Measurements from ENCODE around the gene FBF1.
"Not testable (repeated sequence)": the region's sequence is repeated elsewhere in the genome, so short reads cannot be mapped to it uniquely, and the experiment has no call there.

Gene FBF1, protein sequence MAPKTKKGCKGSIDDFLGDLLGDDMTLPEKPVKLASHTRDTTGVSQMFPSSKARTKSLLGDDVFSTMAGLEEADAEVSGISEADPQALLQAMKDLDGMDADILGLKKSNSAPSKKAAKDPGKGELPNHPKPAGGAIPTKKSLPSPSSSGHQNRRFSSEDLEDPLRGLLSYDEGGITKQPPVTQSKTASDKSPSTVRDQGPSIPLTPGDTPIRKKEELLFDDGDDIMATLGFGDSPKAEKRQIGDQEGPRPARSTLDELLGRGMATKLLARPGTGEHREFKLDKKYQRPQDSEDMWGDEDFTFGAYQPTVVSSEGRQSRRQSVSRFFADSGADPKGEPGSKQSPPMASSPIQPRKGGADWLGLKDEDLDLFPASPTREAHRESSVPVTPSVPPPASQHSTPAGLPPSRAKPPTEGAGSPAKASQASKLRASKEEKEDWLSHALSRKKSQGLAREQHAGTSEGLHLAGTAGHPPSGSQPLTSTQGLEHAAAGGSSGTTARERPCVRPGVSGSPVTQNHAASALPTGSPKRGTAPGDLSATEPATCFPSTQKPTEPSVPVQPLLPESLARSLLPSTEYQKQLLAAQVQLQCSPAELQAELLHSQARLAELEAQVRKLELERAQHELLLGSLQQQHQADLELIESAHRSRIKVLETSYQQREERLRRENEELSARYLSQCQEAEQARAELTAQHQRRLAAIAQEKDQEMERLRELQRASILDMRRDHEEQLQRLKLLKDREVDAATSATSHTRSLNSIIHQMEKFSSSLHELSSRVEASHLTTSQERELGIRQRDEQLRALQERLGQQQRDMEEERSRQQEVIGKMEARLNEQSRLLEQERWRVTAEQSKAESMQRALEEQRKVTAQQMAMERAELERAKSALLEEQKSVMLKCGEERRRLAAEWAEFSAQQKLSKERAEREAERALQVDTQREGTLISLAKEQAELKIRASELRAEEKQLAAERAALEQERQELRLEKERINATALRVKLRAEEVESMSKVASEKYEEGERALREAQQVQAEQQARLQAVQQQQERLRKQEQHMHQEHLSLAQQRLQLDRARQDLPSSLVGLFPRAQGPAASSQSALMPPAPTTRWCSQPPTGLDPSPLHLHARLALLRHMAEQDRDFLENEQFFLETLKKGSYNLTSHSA

DNA sequence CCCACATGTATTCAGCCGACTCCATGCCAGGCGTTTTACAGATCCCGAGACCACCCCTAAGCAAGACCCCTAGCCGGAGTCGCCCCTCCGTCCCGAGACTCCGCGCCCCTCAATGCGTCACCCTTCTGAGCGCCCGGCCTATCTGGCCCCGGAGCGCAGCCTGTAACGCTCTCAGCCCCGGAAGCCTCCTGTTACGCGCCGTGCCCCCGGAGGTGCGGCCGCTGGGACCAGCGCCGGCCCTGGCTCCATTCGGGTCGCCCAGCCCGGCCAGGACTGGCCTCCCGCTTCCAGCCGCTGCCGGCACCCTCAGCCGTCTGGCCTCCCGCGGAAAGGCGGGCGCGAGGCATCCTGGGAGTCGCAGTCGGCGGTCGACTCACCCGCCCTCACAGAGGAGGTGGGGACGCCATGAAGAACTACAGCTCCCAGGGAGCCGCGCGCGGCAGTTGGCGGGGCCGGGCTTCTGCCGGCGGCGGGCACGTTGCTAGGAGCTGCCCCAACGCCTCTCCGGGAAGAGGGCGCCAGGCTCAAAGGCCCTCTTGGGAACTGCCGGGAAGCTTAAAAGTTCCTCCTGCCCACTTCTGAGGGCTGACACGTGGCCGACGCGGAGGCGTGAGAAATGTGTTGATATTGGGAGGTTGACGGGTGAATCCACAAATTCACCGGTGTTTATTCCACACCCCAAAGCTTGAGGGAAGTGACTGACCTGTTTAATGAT, at the start of gene FBF1:
TSS of gene FBF1 (minus strand) at position 316 of the 715 bp plus-strand sequence. CDS start 2,893 bp downstream, outside the sequence.
- peak; percentile 81 to 88 for DNase-seq

DNA sequence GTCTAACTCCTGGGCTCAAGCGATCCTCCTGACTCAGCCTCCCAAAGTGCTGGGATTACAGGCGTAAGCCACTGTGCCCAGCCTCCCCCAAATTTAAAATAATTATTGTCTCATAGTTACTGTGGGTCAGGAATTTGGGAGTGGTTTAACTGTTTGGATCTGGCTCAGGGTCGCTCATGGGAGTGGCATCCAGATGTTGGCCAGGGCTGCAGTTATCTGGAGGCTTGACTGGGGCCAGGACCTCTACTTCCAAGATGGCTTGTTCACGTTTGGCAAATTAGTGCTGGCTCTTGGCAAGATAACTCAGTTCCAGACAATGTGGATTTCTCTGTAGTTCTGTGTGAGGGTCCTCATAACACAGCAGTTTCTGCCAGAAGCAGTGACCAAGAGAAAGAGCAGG, 46.2 kb upstream of the FBF1 start:
- DNase-seq = no peak

DNA sequence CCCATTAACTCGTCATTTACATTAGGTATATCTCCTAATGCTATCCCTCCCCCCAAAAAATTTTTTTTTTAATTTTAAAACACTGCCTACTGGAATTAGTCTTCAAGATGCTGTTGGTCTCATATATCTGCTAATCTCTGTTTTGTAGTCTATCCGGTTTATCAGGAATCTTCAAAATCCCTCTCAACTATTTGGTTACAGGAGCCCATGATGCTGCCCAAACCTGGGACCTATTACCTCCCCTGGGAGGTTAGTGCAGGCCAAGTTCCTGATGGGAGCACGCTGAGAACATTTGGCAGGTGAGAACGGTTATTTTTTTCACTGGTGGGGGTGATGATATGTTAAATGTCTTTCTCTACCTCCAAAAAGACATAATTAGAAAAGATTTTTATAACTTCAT, 45.1 kb upstream of the FBF1 start:
- DNase-seq = no peak

DNA sequence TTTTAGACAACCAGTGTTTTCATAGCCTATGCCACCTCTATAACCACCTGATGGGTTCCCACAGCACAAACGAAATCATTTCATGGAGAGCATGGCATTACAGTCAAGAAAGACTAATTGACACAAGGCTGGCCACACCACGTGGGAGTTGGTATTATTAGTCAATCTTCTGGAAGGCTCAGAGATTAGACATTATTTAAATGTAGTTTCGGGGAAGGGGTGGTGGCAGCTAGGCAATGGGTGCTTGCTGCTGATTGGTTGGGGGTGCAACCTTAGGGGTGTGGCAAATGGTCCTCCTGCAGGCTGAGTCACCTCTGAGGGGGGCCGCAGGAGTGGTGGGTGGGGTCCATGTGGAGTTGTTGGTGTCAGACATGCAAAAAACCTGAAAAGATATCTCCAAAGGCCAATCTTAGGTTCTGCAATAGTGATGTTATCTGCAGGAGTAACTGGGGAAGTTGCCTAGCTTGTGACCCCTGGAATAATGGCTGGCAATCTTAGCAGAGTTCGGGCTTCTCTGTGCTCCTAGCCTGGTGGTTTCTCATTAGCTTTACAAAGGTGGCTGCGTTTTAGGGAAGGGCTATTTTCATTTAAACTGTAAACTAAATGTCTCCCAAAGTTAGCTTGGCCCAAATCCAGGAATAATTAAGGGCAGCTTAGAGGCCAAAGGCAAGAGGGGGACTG, 42.8 kb upstream of the FBF1 start:
- no peak for DNase-seq

DNA sequence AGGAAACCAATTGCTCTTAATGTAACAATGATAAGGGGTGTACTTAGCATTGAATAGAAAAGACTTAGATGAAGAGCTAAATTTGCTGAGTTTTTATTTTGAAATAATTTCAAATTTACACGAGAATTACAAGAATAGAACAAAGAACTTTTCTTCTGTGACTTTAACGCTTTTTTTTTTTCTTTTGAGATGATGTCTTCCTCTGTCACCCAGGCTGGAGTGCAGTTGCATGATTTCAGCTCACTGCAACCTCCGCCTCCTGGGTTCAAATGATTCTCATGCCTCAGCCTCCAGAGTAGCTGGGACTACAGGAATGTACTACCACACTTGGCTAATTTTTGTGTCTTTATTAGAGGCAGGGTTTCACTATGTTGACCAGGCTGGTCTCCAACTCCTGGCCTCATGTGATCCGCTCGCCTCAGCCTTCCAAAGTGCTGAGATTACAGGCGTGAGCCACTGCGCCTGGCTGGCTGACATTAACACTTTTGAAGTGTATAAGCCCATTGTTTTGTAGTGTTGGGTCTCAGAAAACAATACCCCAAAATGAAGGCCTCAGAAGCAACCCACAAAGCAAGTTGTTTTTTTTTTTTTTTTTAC, 40.3 kb upstream of the FBF1 start:
- DNase-seq = no peak

DNA sequence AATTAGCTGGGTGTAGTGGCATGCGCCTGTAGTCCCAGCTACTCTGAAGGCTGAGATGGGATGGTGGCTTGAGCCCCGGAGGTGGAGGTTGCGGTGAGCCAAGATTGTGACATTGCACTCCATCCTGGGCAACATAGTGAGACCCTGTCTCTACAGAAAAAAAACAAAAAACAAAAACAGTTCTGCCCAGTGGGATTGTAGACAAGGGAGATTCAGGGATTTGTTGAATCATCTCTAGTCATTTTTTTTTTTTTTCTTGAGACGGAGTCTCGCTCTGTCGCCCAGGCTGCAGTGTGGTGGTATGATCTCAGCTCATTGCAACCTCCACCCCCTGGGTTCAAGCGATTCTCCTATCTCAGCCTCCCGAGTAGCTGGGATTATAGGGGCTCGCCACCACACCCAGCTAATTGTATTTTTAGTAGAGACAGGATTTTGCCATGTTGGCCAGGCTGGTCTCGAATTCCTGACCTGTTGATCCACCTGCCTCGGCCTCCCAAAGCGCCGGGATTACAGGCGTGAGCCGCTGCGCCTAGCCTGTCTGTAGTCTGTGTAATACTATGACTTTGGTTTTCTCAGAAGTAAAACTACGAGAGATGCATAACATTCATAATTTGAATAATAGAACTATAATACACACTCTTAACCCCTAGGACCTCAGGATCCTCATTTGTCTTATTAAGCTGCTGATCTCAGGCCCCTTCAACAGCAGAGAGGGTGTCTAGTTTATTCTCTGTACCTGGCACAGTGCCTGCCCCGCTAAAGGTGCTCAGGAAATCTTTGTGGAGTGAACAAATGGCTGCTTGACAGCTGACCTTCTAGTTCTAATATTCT, 39.6 kb upstream of the FBF1 start:
- no peak for DNase-seq

DNA sequence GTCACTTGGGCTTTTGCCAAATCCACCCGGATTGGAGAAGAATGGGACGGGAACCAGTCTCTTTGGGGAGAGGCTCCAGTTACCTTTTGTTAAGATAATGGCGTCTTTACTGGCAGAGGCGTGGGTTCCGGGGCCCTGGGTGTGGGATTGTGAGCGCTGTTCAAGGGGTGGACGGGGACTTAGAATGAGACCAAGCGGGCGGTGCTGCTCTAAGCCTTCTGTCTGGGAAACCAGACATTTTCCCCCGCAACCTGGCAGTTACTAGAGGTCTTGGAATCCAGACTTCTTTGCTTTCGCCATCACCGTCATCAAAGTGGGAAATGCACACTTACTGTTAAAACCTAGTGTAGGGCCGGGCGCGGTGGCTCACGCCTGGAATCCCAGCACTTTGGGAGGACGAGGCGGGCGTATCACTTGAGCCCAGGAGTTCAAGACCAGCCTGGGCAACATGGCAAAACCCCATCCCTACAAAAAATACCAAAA, 38.9 kb upstream of the FBF1 start:
- DNase-seq = no peak

DNA sequence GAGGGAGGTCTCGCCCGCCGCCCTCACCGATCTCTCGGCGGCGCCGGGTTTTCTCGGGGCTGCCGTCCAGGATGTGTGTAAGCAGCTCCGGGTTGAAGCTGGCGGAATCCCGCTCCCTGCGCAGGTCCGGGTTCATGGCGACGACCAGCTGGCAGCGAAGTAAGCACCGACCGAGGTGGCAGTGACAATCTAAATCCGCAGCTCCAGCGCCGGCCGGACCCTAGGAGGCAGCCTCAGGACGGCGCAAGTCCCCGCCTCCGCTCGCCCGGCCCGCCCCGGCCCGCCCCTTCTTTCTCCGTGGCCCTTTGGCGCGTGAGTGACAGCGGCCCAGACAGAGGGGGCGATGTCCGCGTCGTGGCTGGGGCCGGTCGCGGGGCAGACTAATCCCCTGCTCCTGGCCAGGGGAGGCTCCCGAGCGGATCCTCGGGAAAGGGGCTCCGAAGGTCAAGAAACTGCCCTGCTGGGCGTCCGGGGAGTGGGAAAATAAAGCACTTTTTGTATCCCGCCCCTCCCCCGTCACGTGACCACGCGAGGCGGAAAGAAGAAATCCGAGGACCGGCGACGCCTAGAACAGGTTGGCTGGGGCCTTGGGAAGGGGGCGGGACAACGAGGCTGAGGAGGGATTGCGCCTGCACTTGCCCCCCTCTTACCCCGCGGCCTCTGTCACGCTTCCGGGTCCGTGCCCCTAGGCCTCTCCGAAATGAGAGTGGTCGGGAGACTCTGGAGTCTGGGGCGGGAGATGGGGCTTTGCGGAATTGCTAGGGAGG, 38.3 kb upstream of the FBF1 start, which contains the start of the genes ACOX1 and TEN1:
TSS of gene ACOX1 (minus strand) at position 229 of the 767 bp plus-strand sequence. CDS start at position 136, 93 bp downstream.
TSS of gene TEN1 (plus strand) at position 303 of the 767 bp plus-strand sequence. CDS start 6,953 bp downstream, outside the sequence.
- DNase-seq = peak; percentile 94 to 96

DNA sequence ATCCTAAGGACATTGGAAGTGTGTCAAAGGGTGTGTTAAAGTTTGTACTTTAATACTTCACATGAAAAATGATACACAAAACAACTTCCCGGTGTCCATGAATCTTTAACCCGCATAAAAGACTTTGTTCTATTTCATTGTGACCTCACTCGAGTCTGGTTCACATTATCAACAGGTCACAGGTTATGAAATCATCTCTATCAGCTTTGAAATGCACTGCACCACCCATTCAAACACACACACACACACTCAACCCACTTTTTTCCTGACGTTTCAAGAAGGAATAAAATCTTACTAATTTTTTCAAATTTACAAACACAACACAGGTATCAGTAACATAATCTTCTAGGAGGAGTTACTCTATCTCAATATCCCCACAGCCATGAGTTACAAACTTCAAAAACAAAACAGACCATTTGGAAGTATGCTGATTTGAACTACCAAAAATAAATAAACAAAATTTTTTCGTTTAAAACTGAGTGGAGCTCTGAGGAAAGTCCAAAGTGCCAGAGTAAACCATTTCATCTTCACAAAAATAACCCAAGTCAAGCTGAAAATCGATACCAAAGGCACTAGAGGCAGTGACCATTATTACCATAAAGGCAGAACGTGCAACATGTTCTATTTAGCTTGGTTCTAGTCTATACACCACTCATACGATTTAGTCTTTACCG, 35.5 kb upstream of the FBF1 start:
- no peak for DNase-seq

DNA sequence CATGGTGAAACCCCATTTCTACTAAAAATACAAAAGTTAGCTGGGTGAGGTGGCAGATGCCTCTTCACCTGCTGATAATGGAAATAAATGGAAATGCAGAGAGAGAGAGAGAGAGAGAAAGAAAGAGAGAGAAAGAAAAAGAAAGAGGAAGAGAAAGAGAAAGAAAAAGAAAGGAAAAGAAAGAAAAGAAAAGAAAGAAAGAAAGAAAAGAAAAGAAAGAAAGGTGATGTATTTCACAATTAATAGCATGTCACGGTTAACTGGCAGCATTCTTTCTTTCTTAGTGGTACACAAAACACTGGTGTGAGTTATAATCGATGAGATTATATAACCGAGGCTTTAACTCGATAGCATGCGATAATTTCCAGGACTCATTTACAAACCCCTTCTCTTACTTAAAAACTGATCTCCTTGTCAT, 34.9 kb upstream of the FBF1 start:
- DNase-seq = no peak

DNA sequence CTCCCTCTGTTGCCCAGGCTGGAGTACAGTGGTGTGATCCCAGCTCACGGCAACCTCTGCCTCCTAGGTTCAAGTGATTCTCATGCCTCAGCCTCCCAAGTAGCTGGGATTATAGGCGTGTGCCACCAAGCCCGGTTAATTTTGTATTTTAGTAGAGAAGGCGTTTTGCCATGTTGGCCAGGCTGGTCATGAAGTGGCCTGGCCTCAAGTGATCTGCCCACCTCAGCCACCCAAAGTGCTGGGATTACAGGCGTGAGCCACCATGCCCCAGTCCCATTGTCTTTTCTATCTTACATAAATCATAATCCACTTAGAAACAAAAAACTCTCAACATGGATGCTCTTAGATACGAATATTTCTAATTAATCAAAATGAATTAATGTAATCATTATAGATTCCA, 34.3 kb upstream of the FBF1 start:
- DNase-seq = not testable (repeated sequence)

DNA sequence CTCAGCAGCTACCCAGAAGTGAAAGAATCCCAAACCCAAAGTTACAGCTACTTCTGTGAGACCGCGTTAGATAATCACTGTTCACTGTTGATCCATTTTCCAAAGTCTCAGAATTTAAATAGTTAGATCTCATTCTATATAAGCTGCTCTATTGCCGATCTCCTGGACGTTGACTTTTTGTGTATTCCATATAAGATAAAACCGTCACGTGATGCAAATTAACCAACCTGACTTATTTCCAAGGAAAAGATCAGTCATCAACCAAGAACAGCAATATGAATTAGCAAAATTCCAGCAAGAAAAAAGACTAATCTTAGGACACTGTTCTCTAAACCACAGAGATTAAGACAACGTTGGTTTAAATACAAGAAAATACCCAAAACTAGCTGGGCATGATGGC, 29.8 kb upstream of the FBF1 start:
- no peak for DNase-seq

DNA sequence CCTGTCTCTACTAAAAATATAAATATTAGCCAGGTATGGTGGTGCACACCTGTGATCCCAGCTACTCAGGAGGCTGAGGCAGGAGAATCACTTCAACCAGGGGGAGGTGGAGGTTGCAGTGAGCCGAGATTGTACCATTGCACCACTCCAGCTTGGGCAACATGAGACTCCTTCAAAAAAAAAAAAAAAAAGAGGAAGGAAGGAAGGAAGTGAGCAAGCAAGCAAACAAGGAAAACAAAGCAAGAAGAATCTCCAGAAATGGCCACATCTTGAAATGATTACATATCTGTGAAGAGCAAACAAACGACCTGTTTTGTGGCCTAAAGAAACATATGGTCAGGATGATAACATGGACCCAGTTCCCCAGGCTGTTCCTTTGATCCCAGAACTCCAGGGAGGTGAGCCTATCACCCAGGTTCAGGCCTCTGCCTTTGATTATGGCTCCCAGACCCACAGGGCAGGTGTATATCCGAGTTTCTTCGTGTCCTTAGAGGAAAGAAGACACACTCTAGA, 29.2 kb upstream of the FBF1 start:
- DNase-seq = no peak

DNA sequence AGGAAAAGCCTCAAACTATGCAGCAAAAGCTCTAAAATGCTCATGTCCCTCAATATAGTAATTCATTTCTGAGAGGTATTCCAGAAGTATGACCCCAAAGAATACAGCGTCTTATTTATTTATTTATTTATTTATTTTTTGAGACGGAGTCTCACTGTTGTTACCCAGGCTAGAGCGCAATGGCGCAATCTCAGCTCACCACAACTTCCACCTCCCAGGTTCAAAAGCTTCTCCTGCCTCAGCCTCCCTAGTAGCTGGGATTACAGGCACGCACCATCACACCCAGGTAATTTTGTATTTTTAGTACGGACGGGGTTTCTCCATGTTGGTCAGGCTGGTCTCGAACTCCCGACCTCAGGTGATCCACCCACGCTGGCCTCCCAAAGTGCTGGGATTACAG, 28.2 kb upstream of the FBF1 start:
- DNase-seq = not testable (repeated sequence)

DNA sequence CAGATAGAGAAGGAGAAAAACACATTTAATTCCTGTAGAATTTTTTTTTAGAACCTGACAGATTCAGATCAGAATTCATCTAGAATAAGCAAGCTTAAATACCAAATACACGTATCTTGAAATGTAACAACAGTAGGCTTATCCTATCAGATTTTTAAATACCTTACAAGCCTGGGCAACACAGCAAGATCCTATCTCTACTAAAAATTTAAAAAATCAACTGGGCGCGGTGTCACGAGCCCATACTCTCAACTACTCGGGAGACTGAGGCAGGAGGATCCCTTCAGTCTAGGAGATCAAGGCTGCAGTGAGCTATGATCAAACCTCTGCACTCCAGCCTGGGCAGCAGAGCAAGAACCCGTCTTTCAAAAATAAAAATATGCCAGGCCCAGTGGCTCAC, 24.6 kb upstream of the FBF1 start:
- DNase-seq = no peak

DNA sequence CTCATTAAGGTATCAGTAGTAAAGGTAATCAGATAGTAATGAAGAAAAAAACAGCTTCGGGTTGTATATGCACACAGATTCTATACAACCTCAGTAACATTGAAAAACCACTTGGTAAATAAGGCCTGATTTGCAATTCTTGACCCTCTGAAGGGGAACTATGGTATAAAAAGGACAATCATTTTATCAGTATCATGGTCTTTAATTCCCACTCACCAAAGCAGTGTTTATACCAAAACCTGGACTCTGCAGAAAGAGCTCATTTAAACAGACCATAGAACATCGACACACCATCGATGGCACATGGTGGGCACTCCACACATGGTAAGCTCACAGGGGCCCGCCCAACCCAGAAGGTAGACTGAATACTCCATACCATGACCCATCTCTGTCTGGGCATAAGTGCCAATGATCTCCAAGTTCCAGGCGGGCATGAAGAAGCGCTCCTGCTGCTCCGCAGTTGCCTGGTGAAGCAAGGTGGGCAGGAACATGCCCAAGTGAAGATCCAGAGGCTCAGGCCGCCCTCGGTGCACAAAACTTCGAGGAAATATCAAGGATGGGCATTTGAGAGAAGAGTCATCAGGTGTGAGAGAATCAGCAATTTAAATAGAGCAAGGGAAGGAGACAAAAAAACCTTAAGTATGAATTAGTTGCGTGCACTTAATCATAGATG, 19.1 kb upstream of the FBF1 start:
- no peak for DNase-seq

DNA sequence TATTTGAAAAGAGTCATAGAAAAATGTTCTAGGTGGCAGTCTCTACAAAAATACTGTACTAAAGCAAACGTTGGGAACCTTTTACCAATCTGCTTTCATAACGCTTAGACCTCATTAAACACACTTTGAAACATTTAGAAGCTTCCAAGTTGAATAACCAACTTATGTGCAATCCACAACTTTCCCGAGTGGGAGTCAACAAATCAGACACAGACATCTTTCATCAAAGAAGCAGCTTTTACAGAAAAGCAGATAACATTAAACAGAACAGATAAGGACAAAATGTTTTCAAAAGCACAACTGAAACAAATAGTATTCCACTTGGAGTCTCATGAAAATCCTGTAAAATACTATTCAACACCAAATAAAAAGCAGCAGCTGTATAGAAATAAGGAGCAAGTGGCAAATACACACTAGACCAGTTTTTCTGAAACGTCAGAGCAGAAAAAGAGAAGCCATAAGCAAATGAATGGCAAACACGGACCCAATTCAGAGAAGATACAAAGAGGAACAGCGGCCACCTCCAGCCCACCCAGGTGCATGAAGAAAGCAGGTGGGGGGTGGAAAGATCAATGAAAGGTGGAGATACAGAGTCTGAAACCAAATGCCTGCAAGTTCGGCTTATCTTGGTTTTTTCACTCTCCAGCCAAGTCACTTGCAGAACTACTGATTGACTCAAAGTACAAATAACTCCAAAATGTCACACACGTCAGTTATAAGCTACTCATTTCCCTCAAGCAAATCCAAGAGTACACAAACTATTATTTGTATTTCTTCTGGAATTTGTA, 18.4 kb upstream of the FBF1 start:
- no peak for DNase-seq
